GM19328 (cell line): ENCODE data around the gene PAX8.

ENCODE experiments used
- ATAC-seq: cut with Tn5 transposase; IDR thresholded peaks from one replicate; pipeline ENCODE4 v1.9.1; 2021; ENCODE audit warnings: mild to moderate bottlenecking, moderate library complexity; ENCODE audit not compliant: unreplicated experiment

PAX8 gene

GRCh38 chr2:113186433-113186796 is 92.3 kb downstream of the PAX8 start:
- no peak for ATAC-seq

- ATAC-seq: no peak
Observed at GRCh38 chr2:113185664-113186432, 92.9 kb downstream of the PAX8 start.

- no peak for ATAC-seq
Observed at GRCh38 chr2:113184531-113185230, 94.0 kb downstream of the PAX8 start.

- ATAC-seq: no peak
Observed at GRCh38 chr2:113183703-113184102, 95.0 kb downstream of the PAX8 start.

- no peak for ATAC-seq
Observed at GRCh38 chr2:113183264-113183663, 95.5 kb downstream of the PAX8 start.

GRCh38 chr2:113182471-113183260 is 96.1 kb downstream of the PAX8 start:
- ATAC-seq: no peak

GRCh38 chr2:113181258-113182051 is 97.3 kb downstream of the PAX8 start:
- ATAC-seq: no peak

- no peak for ATAC-seq
Observed at GRCh38 chr2:113180131-113180946, 98.4 kb downstream of the PAX8 start.

- ATAC-seq: no peak
Observed at GRCh38 chr2:113179446-113180045, 99.2 kb downstream of the PAX8 start.

GRCh38 chr2:113178891-113179290 is 99.8 kb downstream of the PAX8 start:
- no peak for ATAC-seq

- no peak for ATAC-seq
Observed at GRCh38 chr2:113178069-113178746, 100.5 kb downstream of the PAX8 start.

- no peak for ATAC-seq
Observed at GRCh38 chr2:113176696-113177355, 101.9 kb downstream of the PAX8 start.

- ATAC-seq: no peak
Observed at GRCh38 chr2:113175736-113176695, 102.7 kb downstream of the PAX8 start.

- ATAC-seq: peak; percentile 63
Observed at GRCh38 chr2:113175042-113175628, 103.6 kb downstream of the PAX8 start.

- no peak for ATAC-seq
Observed at GRCh38 chr2:113174376-113174750, 104.4 kb downstream of the PAX8 start.

- peak; percentile 69 for ATAC-seq
Observed at GRCh38 chr2:113173542-113174375, 105.0 kb downstream of the PAX8 start, which contains the start of gene PSD4. TSS of gene PSD4 (plus strand) at chr2:113173971. CDS start at chr2:113182457, 8,486 bp downstream.
